Measurements from ENCODE around the gene VPS41.

Gene VPS41

DNA sequence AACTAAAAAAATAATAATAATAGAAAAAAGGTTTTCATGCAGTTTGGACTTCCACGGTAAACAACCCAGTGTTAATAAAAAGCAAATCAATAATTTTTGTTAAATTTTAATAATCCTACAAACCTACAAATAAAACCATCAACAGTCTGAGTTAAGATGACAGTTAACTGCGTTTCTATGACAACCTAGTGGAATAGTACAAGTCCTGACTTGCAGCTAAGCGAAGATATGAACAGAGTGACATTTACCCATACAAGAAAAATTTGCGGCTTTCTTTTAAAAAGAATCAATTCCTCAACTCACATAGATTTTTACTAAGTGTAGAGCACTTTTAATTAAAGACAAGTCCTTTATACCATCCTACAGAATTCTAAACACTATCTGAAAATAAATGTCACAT is 35.6 kb downstream of the VPS41 start:
- TF ChIP-seq, protein P1, sequence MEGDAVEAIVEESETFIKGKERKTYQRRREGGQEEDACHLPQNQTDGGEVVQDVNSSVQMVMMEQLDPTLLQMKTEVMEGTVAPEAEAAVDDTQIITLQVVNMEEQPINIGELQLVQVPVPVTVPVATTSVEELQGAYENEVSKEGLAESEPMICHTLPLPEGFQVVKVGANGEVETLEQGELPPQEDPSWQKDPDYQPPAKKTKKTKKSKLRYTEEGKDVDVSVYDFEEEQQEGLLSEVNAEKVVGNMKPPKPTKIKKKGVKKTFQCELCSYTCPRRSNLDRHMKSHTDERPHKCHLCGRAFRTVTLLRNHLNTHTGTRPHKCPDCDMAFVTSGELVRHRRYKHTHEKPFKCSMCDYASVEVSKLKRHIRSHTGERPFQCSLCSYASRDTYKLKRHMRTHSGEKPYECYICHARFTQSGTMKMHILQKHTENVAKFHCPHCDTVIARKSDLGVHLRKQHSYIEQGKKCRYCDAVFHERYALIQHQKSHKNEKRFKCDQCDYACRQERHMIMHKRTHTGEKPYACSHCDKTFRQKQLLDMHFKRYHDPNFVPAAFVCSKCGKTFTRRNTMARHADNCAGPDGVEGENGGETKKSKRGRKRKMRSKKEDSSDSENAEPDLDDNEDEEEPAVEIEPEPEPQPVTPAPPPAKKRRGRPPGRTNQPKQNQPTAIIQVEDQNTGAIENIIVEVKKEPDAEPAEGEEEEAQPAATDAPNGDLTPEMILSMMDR (conservative IDR thresholded peaks at IDR 0.05; ENCODE audit: low read depth): no peak
- ChIA-PET POLR2A (ENCODE audit: low non-redundant PET) (no interaction called here), CTCF (no interaction called here)
- no peak overlapping the region for H3K27ac ChIP-seq
- DNase-seq (ENCODE audit: low spot score): peak; percentile 29

DNA sequence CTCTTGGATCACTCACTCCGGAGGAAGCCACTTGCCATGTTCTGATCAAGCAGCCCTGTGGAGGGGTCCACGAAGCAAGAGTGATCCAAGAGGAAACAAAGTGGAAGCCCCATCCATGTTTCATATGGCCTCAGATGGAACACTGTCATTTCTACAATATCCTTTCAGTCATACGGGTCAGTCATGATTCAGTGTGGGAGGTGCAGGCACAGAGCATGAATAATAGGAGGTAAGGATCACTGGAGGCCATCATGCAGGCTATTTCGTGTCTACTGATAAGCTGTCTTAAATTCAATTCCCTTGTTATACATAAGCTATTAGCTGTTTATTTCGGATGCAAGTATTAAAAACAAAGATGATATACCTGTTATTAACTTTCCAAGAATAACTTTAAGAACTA is 36.8 kb downstream of the VPS41 start:
- no peak for DNase-seq (ENCODE audit: low spot score)
- ChIA-PET CTCF (no interaction called here), POLR2A (ENCODE audit: low non-redundant PET) (no interaction called here)
- TF ChIP-seq, protein P1 (conservative IDR thresholded peaks at IDR 0.05; ENCODE audit: low read depth): no peak
- no peak overlapping the region for H3K27ac ChIP-seq

DNA sequence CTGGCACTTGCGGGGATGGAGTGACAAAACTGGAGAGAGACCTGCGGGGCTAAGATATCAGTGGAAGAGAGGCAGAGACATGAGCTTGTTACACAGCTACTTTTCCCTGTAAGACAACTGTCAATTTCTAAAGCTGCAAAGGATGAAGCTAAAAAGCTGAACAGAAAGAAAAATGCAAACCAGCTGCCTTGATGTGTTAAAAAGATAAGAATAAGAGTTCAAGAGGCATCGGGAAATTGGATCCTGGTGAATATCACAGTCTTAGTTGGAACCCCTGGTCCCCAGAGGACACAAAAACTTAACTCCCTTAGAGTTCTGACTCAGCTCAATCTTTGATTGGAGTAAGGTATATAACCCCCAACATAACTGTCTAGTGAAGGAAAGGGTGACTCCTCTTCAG is 38.8 kb downstream of the VPS41 start:
- no peak for DNase-seq (ENCODE audit: low spot score)
- no peak overlapping the region for H3K27ac ChIP-seq
- CTCF ChIA-PET: no interaction called here
- TF ChIP-seq, protein P1 (conservative IDR thresholded peaks at IDR 0.05; ENCODE audit: low read depth): no peak
- POLR2A ChIA-PET (ENCODE audit: low non-redundant PET): no interaction called here

DNA sequence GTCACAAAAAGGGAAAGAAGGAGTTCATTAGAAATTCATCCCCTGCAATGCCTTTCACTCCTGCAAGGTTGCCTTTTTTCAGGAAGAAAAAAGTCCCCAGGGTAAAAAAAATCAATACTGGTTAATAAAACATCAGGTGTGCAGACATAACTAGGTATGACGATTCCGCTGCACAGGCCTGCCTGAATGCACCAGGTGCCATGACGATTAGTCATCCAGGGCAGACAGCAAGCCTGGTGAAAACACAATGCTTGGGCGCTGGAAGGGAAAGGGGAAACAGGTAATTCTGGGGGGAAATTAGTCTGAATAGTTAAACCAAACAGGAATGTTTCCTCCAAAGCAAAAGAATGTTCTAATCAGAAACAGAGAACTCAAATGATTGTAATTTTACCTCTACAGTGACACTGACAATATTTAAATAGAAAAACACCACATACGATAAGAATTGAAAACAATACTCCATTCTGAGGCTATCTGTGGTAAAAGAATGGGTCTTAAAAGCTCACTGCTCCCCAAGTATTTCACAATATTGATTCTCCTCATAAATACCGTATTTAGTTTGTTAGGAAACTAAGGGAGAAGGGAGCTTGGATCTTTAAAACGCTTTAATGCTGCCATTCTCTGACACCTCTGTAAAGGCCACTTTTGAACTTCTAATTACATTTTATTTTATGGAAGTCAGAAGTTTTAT is 45.2 kb downstream of the VPS41 start:
- TF ChIP-seq, protein P1 (conservative IDR thresholded peaks at IDR 0.05; ENCODE audit: low read depth): no peak
- no peak overlapping the region for H3K27ac ChIP-seq
- peak; percentile 77 for DNase-seq (ENCODE audit: low spot score)
- POLR2A ChIA-PET (ENCODE audit: low non-redundant PET): no interaction called here
- CTCF ChIA-PET: no interaction called here

DNA sequence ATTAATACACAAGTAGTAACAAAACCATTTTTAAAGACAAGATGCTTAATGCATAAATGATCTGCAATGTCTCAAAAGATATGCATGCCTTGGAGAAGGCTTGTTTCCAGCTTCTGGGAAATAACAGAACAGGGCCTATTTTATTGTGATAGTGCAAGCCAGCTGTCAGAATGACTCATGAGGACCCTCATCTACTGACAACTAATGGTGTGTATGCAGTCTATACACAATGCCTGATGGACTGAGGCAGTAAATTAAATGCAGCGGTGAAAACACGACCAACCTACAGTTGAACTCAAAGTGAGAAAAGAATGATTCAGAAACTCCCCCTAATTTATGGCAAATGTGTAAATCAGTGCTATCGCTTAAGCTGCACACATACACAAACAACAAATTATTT is 46.3 kb downstream of the VPS41 start:
- no peak overlapping the region for H3K27ac ChIP-seq
- TF ChIP-seq, protein P1 (conservative IDR thresholded peaks at IDR 0.05; ENCODE audit: low read depth): no peak
- ChIA-PET CTCF (no interaction called here), POLR2A (ENCODE audit: low non-redundant PET) (no interaction called here)
- DNase-seq (ENCODE audit: low spot score): no peak

DNA sequence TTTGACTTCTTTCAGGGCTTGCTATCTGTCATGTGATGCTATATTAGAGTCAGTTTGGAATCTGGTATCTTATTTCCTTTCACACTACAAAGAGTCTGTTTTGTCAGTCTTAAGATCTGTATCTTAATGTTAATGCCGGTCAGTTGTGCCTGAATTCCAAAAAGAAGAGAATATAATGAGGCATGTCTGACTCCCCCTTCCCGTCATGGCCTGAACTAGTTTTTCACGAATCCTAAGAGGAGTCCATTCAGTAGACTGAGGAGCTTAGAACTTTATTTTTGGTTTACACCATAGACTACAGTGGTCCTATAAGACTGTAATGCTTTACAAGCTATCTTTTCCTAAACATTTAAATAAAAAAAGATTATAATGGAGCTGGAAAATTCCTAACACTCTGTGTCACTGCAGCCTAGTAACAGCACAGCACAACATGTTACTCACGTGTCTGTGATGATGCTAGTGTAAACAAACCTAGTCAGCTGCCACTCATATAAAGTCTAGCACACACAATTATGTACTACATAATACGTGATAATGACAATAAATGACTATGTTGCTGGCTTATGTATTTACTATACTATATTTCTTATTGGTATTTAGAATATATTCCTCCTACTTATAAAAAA is 50.6 kb downstream of the VPS41 start:
- POLR2A ChIA-PET (ENCODE audit: low non-redundant PET): no interaction called here
- DNase-seq (ENCODE audit: low spot score): peak; percentile 26
- CTCF ChIA-PET: no interaction called here

More for the DNA sequence above, 50.6 kb downstream of the VPS41 start:
- H3K27ac ChIP-seq: no peak overlapping the region
- TF ChIP-seq, protein P1 (conservative IDR thresholded peaks at IDR 0.05; ENCODE audit: low read depth): no peak

Measured in RWPE1 (cell line).